ENCODE data around the gene TIAM1.

The TIAM1 gene

GRCh38 chr21:31331231-31331630, 12.8 kb downstream of the TIAM1 start:
- no peak for DNase-seq

- no peak for DNase-seq
Observed at GRCh38 chr21:31330144-31330483, 13.9 kb downstream of the TIAM1 start.

- no peak for DNase-seq
Observed at GRCh38 chr21:31329456-31330143, 14.5 kb downstream of the TIAM1 start.

GRCh38 chr21:31326522-31327242, 17.4 kb downstream of the TIAM1 start:
- DNase-seq: no peak

GRCh38 chr21:31318971-31319370, 25.1 kb downstream of the TIAM1 start:
- DNase-seq: no peak

GRCh38 chr21:31317688-31318087, 26.4 kb downstream of the TIAM1 start:
- no peak for DNase-seq

- DNase-seq: no peak
Observed at GRCh38 chr21:31316488-31317169, 27.4 kb downstream of the TIAM1 start.

GRCh38 chr21:31316072-31316471, 28.0 kb downstream of the TIAM1 start:
- DNase-seq: no peak

GRCh38 chr21:31310750-31311149, 33.3 kb downstream of the TIAM1 start:
- DNase-seq: peak; percentile 67

GRCh38 chr21:31308584-31308983, 35.5 kb downstream of the TIAM1 start:
- no peak for DNase-seq

GRCh38 chr21:31305888-31306287, 38.2 kb downstream of the TIAM1 start:
- DNase-seq: no peak

- no peak for DNase-seq
Observed at GRCh38 chr21:31299291-31300147, 44.5 kb downstream of the TIAM1 start.

GRCh38 chr21:31298618-31299269, 45.3 kb downstream of the TIAM1 start:
- no peak for DNase-seq

- no peak for DNase-seq
Observed at GRCh38 chr21:31297806-31298205, 46.3 kb downstream of the TIAM1 start.

GRCh38 chr21:31295676-31296075, 48.4 kb downstream of the TIAM1 start:
- DNase-seq: no peak

- DNase-seq: no peak
Observed at GRCh38 chr21:31294691-31295090, 49.4 kb downstream of the TIAM1 start.

GRCh38 chr21:31293986-31294385, 50.1 kb downstream of the TIAM1 start:
- DNase-seq: no peak

GRCh38 chr21:31290765-31291164, 53.3 kb downstream of the TIAM1 start:
- no peak for DNase-seq

- DNase-seq: no peak
Observed at GRCh38 chr21:31289702-31290101, 54.4 kb downstream of the TIAM1 start.

- no peak for DNase-seq
Observed at GRCh38 chr21:31288191-31288590, 55.9 kb downstream of the TIAM1 start.

GRCh38 chr21:31287201-31287600, 56.9 kb downstream of the TIAM1 start:
- DNase-seq: no peak

GRCh38 chr21:31286621-31287020, 57.4 kb downstream of the TIAM1 start:
- DNase-seq: no peak
